Neural cell (in vitro differentiated cells): ENCODE measurements around the gene FAM219A. TPM values are rescaled to one million over a fixed set of nuclear protein-coding genes. Genes with fewer than 3 reads are reported as not detected.
"Not testable (repeated sequence)": the region's sequence is repeated elsewhere in the genome, so short reads cannot be mapped to it uniquely, and the experiment has no call there.

Experiments
- H2AFZ ChIP-seq: fragments of 200-600, 300-800 bp; sonication (generic), shearing (Covaris generic); 2 replicates; pipeline ENCODE4 v1.6.0; 2014; ENCODE audit warnings: low read depth, mild to moderate bottlenecking, antibody characterized with exemption, low read length, moderate library complexity
- H3F3A ChIP-seq: fragments of 200-600 bp; shearing (Covaris generic); 2 replicates; pipeline ENCODE4 v1.6.1; 2016; ENCODE audit warnings: mild to moderate bottlenecking, moderate library complexity, mixed read lengths, antibody characterized with exemption, low read length; ENCODE audit not compliant: insufficient read depth, poor library complexity, severe bottlenecking
- H3K27ac ChIP-seq: fragments of 200-600, 300-800 bp; sonication (generic), shearing (Covaris generic); 2 replicates; pipeline ENCODE4 v1.5.1; 2014; ENCODE audit warnings: mild to moderate bottlenecking, low read length, moderate library complexity
- H3K27me3 ChIP-seq: fragments of 300-800, 200-600 bp; sonication (generic), shearing (Covaris generic); 2 replicates; pipeline ENCODE4 v1.6.0; 2014; ENCODE audit warnings: mild to moderate bottlenecking, low read depth, low read length, moderate library complexity; ENCODE audit not compliant: insufficient read depth
- H3K36me3 ChIP-seq: fragments of 300-800, 200-600 bp; sonication (generic), shearing (Covaris generic); 2 replicates; pipeline ENCODE4 v1.5.1; 2014; ENCODE audit warnings: mild to moderate bottlenecking, antibody characterized with exemption, low read length, moderate library complexity; ENCODE audit not compliant: insufficient read depth
- H3K4me2 ChIP-seq: fragments of 300-800, 200-600 bp; sonication (generic), shearing (Covaris generic); 2 replicates; pipeline ENCODE4 v1.6.0; 2014; ENCODE audit warnings: mild to moderate bottlenecking, low read length
- H3K4me3 ChIP-seq: fragments of 300-800, 200-600 bp; sonication (generic), shearing (Covaris generic); 2 replicates; pipeline ENCODE4 v1.5.1; 2014; ENCODE audit warnings: mild to moderate bottlenecking, low read length, moderate library complexity
- H3K79me2 ChIP-seq: fragments of 200-600 bp; shearing (Covaris generic); replicated peaks from 2 replicates; pipeline ENCODE4 v1.6.0; 2014; ENCODE audit warnings: mild to moderate bottlenecking, low read length, moderate library complexity; ENCODE audit not compliant: insufficient read depth
- H3K9ac ChIP-seq: fragments of 300-800, 200-600 bp; sonication (generic), shearing (Covaris generic); 2 replicates; pipeline ENCODE4 v1.6.1; 2016; ENCODE audit warnings: mild to moderate bottlenecking, low read length, mixed read lengths
- H3K9me2 ChIP-seq: fragments of 200-600 bp; shearing (Covaris generic); 2 replicates; pipeline ENCODE4 v1.6.1; 2016; ENCODE audit warnings: mild to moderate bottlenecking, low read length, mixed read lengths; ENCODE audit not compliant: insufficient read depth
- H3K9me3 ChIP-seq: fragments of 200-600, 300-800 bp; sonication (generic), shearing (Covaris generic); 2 replicates; pipeline ENCODE4 v1.6.1; 2016; ENCODE audit warnings: mild to moderate bottlenecking, mixed run types, low read length, moderate library complexity, mixed read lengths
- H4K20me1 ChIP-seq: fragments of 200-600 bp; shearing (Covaris generic); 2 replicates; pipeline ENCODE4 v1.6.1; 2016; ENCODE audit warnings: mild to moderate bottlenecking, mixed run types; ENCODE audit not compliant: insufficient read depth
- CTCF ChIP-seq: fragments of 450-650 bp; IDR thresholded peaks from 2 replicates; pipeline ENCODE4 v1.5.1; 2014; ENCODE audit warnings: antibody characterized with exemption, mild to moderate bottlenecking, moderate library complexity; ENCODE audit not compliant: poor library complexity, severe bottlenecking
- EP300 ChIP-seq: fragments of 450-650 bp; conservative IDR thresholded peaks from 2 replicates; pipeline ENCODE4 v1.6.1; 2014; ENCODE audit warnings: antibody characterized with exemption, mild to moderate bottlenecking, moderate library complexity; ENCODE audit not compliant: poor library complexity, severe bottlenecking
- EZH2 ChIP-seq: fragments of 200-600, 300-800 bp; shearing (Covaris generic), sonication (generic); IDR thresholded peaks from 2 replicates; pipeline ENCODE4 v1.6.1; 2014; ENCODE audit warnings: antibody characterized with exemption, low read length, borderline replicate concordance, mild to moderate bottlenecking; ENCODE audit not compliant: insufficient read depth, poor library complexity, severe bottlenecking
- MXI1 ChIP-seq: fragments of 450-650 bp; conservative IDR thresholded peaks from 2 replicates; pipeline ENCODE4 v1.6.1; 2014; ENCODE audit warnings: antibody characterized with exemption, mild to moderate bottlenecking; ENCODE audit not compliant: poor library complexity, severe bottlenecking
- POLR2AphosphoS5 ChIP-seq: IDR thresholded peaks from 2 replicates; pipeline ENCODE4 v1.6.1; 2012
- RAD21 ChIP-seq: fragments of 450-650 bp; conservative IDR thresholded peaks from 2 replicates; pipeline ENCODE4 v1.6.1; 2014; ENCODE audit warnings: antibody characterized with exemption, mild to moderate bottlenecking, moderate library complexity
- SMC3 ChIP-seq: fragments of 450-650 bp; conservative IDR thresholded peaks from 2 replicates; pipeline ENCODE4 v1.6.1; 2014; ENCODE audit warnings: antibody characterized with exemption, mild to moderate bottlenecking, moderate library complexity; ENCODE audit not compliant: poor library complexity
- TAF1 ChIP-seq: IDR thresholded peaks from 2 replicates; pipeline ENCODE4 v1.6.1; 2012; ENCODE audit warnings: low read depth
- polyA plus RNA-seq: library from polyadenylated mRNA; depleted of rRNA; stranded (reverse); fragments of >200 nt; gene quantifications from 2 replicates; pipeline ENCODE4 v1.2.3, GENCODE V29; 2014
- TF ChIP-seq, protein P1 (sequence below): IDR thresholded peaks from 2 replicates; pipeline ENCODE4 v1.6.1; 2012; ENCODE audit warnings: borderline replicate concordance

The FAM219A gene
- polyA plus RNA-seq, 1 donor from 2014 or later: 56.6 TPM

GRCh38 chr9:34369636-34370035 is 88.7 kb downstream of the FAM219A start:
- peaks cover 8% of the 10 kb centered on the region for H3K9me3 ChIP-seq

DNA sequence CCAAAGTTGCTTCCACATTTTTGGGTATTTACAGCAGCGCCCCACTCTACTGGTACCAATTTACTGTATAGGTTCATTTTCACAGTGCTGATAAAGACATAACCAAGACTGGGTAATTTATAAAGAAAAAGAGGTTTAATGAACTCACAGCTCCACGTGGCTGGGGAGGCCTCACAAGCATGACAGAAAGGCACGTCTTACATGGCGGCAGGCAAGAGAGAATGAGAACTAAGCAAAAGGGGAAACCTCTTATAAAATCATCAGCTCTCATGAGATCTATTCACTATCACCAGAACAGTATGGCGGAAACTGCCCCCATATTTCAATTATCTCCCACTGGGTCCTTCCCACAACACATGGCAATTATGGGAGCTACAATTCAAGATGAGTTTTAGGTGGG is 89.6 kb downstream of the FAM219A start:
- H3K4me3 ChIP-seq, H4K20me1 ChIP-seq, H3K9ac ChIP-seq, H3K9me2 ChIP-seq, H3K27ac ChIP-seq, H3K9me3 ChIP-seq, H3K4me2 ChIP-seq, H3K27me3 ChIP-seq, H2AFZ ChIP-seq, H3K79me2 ChIP-seq, H3F3A ChIP-seq: not testable (repeated sequence)
- peaks cover 11% of the 10 kb centered on the region for H3K36me3 ChIP-seq

More at GRCh38 chr9:34369636-34370035, 88.7 kb downstream of the FAM219A start:
- Histone ChIP-seq H3K36me3 (peaks cover 11% of the 10 kb centered on the region), H3F3A (no peaks in the 10 kb centered on the region), H3K9me2 (no peaks in the 10 kb centered on the region), H3K4me2 (no peak overlapping the region), H4K20me1 (no peaks in the 10 kb centered on the region), H3K27me3 (no peaks in the 10 kb centered on the region), H3K4me3 (no peak overlapping the region), H2AFZ (no peak overlapping the region), H3K79me2 (no peaks in the 10 kb centered on the region), H3K27ac (no peak overlapping the region), H3K9ac (no peak overlapping the region)
- TF ChIP-seq SMC3: no peak
- TF ChIP-seq TAF1: no peak
- no peak for TF ChIP-seq RAD21
- no peak for TF ChIP-seq POLR2AphosphoS5
- no peak for TF ChIP-seq EZH2
- TF ChIP-seq, protein P1, sequence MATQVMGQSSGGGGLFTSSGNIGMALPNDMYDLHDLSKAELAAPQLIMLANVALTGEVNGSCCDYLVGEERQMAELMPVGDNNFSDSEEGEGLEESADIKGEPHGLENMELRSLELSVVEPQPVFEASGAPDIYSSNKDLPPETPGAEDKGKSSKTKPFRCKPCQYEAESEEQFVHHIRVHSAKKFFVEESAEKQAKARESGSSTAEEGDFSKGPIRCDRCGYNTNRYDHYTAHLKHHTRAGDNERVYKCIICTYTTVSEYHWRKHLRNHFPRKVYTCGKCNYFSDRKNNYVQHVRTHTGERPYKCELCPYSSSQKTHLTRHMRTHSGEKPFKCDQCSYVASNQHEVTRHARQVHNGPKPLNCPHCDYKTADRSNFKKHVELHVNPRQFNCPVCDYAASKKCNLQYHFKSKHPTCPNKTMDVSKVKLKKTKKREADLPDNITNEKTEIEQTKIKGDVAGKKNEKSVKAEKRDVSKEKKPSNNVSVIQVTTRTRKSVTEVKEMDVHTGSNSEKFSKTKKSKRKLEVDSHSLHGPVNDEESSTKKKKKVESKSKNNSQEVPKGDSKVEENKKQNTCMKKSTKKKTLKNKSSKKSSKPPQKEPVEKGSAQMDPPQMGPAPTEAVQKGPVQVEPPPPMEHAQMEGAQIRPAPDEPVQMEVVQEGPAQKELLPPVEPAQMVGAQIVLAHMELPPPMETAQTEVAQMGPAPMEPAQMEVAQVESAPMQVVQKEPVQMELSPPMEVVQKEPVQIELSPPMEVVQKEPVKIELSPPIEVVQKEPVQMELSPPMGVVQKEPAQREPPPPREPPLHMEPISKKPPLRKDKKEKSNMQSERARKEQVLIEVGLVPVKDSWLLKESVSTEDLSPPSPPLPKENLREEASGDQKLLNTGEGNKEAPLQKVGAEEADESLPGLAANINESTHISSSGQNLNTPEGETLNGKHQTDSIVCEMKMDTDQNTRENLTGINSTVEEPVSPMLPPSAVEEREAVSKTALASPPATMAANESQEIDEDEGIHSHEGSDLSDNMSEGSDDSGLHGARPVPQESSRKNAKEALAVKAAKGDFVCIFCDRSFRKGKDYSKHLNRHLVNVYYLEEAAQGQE: no peak
- TF ChIP-seq CTCF: no peak
- TF ChIP-seq EP300: no peak
- no peak for TF ChIP-seq MXI1

DNA sequence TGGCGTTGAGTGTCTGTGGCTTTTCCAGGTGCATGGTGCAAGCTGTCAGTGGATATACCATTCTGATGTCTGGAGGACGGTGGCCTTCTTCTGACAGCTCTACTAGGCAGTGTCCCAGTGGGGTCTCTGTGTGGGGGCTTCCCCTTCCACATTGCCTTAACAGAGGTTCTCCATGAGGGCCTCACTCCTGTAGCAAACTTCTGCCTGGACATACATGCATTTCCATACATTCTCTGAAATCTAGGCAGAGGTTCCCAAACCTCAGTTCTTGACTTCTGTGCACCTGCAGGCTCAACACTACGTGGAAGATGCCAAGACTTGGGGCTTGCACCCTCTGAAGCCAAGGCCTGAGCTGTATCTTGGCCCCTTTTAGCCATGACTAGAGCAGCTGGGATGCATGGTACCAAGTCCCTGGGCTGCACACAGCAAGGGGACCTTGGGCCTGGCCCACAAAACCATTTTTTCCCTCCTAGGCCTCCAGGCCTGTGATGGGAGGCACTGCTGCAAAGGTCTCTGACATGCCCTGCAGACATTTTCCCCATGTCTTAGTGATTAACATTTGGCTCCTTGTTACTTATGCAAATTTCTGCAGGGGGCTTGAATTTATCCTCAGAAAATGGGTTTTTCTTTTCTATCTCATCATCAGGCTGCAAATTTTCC is 90.5 kb downstream of the FAM219A start:
- H3K9me3 ChIP-seq, H3K4me3 ChIP-seq, H3K27me3 ChIP-seq, H4K20me1 ChIP-seq, H3K9ac ChIP-seq, H3K9me2 ChIP-seq, H2AFZ ChIP-seq, H3K4me2 ChIP-seq, H3K27ac ChIP-seq, H3K79me2 ChIP-seq, H3F3A ChIP-seq: not testable (repeated sequence)
- peaks cover 11% of the 10 kb centered on the region for H3K36me3 ChIP-seq
